OCI-M2 (cell line): ENCODE measurements around the gene CBFA2T3.
"Not testable (repeated sequence)": the region's sequence is repeated elsewhere in the genome, so short reads cannot be mapped to it uniquely, and the experiment has no call there.

Experiments used
- DNase-seq: peaks from one replicate; lab custom pipeline; 2025; ENCODE audit not compliant: unreplicated experiment; lab: John Stamatoyannopoulos, UW

CBFA2T3 gene

GRCh38 chr16:88977018-88977811 is at the start of gene CBFA2T3:
CBFA2T3 (minus strand) TSS chr16:88977207; CDS start chr16:88976807, 400 bp downstream.
- peak; percentile 44 for DNase-seq

GRCh38 chr16:89026121-89026612 is 49.2 kb upstream of the CBFA2T3 start:
- no peak for DNase-seq

- DNase-seq: no peak
Measured at GRCh38 chr16:89025636-89026035, 48.6 kb upstream of the CBFA2T3 start.

DNA sequence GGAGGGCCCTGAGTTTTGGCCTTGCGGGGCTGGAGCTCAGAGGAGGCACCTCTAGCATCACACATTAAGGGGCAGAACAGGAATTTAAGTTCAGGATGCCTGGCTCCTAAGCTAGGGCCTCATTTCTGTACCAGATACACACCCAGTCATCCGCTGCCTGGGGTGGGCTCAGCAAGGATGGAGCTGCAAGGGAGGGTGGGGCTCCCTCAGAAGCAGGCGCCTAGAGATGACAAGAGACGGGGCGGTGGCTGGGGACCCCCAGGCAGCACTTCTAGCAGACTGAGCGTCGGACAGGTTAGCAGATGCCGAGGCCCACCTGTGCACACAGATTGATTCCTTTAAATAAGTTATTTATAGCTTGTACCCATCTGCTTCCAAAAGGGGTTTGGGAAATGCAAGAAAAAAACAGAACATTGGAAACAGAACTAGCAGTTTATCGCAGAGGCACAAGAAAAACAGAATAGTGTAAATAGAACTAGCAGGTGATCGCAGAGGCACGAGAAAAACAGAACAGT is 47.6 kb upstream of the CBFA2T3 start:
- no peak for DNase-seq

DNA sequence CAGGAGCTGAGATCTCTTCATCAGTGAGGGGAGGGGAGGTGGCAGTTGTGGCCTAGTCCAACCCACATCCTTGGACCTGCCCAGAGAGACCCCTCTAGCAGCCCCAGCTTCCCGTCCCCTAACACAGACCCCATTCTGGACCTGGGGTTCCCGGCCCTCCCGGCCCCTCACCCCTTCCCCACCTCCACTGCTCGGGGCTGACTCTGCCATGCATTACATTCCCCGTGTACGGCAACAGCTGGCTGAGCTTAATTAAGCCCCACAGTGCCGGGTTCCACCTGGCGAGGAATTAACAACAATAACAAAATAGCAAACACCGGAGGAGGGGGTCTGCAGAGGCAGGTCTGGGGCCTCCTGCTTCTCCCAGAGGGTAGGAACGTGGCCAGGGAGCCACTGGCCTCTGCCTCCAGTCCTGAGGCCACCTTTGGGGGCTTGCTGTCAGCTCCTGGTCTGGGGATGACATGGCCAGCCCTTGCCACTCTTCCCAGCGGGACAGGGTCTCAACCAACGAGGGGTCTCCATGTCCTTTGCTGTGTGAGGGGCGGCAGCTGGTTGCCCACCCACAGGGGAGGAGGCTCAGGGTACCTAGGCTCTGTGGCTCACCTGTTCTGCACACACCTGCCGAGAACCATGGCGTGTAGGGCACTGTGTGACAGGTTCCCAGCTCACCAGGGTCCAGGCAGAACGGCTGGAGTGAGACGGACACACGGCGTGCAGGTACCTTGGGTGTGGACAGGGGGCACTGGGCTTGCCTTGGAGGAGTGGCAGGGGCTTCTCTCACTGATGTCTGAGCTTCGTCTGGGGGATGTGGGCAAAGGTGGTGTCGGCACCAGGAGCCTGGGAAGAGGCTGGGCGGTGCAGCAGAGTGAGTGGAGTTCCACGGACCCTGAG is 46.9 kb upstream of the CBFA2T3 start:
- no peak for DNase-seq

DNA sequence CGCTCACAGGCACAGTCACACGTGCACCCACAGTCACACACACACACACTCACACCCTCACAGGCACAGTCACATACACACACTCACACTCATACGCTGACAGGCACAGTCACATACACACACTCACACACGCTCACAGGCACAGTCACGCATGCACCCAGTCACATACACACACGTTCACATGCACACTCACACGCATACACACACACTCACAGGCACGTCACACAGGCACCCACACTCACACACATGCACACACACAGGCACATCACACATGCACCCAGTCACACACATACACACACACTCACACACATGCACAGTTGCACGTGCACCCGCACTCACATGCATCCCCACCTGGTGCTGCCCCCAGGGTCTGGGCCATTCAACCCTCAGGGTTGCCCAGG is 46.1 kb upstream of the CBFA2T3 start:
- DNase-seq: no peak

DNA sequence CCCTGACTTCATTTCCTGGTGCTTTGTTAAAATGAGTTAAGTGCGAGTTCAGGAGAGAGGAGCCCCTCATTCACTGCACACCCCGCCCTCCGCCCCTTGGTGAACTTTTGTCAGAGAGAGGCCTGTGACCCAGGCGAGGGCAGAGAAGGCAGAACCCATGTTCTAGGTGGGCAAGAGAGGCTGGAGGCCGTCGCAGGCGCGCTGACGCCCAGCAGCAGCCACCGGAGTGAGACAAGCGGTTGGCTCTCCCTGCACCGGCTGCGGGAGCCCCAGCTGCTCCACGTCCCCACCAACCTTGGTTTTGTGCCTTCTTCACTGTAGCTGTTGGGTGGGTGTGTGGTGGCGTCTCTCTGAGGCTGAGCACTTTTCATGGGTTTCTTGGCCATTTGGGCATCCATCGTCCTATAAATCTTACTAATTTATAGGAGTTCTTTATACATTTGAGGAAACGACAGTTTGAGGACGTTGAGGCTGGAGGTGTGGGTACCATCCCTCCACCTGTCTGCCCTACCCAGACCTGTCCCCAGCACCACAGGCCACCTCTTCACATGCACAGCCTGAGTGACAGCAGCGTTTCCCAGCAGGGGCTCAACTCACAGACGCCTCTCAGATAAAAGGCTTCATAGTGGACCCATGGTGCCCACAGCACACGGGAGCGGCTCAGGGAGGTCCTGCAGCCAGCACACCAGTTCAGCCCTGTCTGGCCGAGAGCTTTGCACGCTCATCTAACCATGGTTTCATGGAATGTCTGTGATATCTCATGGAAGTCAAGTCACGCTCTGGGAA is 45.2 kb upstream of the CBFA2T3 start:
- no peak for DNase-seq

DNA sequence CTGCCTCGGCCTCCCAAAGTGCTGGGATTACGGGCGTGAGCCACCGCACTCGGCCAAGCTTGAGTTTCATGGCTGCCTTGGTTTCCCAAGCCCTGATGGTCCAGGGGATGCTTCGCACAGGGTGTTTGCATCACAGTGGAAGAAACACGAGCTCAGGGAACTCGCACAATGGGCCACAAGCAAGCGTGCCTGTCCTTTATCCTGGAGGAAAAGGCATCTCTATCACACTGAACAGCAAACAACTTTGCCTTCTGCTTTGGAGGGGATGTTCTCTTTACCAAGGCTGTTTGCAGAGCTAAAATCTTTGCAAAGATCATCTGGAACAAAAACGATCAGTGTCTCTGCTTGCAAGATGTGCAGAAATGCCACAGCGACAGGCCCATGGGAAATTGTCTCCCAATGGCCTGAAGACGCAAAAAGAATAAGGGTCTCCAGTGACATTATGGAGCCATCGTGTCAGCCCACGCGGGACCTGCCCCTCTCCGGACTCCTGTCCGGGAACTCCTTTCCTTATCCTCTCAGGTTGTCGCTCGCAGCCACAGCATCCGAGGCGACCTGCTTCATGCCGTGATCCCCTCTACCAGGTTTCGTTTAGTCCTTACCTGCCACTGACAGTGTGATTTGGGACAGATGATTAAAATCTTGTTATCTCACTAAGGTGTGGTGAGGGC is 44.1 kb upstream of the CBFA2T3 start:
- no peak for DNase-seq

- DNase-seq: no peak
Measured at GRCh38 chr16:89020068-89020924, 43.3 kb upstream of the CBFA2T3 start.

- no peak for DNase-seq
Measured at GRCh38 chr16:89019511-89019910, 42.5 kb upstream of the CBFA2T3 start.

- no peak for DNase-seq
Measured at GRCh38 chr16:89018282-89019158, 41.5 kb upstream of the CBFA2T3 start.

- DNase-seq: no peak
Measured at GRCh38 chr16:89017543-89018281, 40.7 kb upstream of the CBFA2T3 start.

- DNase-seq: not testable (repeated sequence)
Measured at GRCh38 chr16:89016561-89016960, 39.6 kb upstream of the CBFA2T3 start.

DNA sequence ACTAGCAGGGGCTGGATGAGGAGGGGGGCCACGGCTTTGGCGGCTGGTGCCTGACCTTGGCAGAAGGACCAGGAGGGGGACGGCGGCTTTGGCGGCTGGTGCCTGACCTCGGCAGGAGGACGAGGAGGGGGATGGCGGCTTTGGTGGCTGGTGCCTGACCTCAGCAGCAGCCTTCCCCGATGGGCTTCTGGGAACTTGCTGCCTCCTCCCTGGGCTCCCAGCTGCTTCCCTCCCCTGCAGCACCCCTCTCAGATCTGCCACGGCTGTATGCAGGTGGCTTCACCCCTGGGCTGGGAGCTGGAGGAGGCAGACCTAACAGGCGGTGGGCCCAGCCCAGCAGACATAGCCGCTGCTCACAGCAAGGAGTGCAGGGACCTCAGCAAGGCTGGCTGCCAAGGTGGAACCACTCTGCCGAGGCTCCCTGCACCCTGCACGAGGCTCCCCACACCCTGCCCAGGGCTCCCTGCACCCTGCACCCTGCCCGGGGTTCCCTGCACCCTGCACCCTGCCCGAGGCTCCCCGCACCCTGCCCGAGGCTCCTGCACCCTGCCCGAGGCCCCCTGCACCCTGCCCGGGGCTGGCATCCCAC is 38.4 kb upstream of the CBFA2T3 start:
- no peak for DNase-seq

- no peak for DNase-seq
Measured at GRCh38 chr16:89014403-89015230, 37.6 kb upstream of the CBFA2T3 start.

DNA sequence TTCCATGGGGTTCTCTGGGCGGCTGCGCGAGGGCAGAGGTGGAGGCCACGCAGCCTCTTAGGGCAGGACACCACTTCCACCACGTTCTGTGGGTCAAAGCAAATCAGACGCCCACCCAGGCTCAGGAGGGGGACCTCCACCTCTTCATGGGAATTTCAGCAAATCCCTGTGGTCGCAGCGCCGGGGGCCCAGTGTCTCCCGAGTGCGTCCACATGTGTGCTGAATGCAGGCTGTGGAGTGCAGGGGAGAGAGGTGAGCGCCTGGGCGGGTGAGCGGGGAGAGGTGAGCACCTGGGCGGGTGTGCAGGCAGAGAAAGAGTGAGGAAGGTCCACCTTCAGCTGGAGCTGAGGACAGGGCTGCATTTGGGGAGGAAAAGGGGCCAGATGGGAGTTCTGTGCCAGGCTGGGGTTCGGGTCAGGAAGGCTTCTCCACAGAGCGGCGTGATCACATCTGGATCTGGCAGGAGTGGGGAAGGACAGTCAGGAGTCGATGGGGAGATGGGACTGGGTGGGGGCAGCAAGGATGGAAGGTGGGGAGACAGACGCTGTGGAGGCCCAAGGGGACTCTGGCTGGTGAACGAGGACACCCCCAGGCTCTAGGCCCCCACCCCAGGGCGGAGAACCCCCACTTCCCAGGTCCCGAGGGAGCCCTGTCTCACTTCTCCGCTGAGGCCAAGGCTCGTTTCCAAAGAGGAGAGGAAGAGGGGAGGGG is 36.8 kb upstream of the CBFA2T3 start:
- no peak for DNase-seq
